Suprapubic skin (tissue), 4 donors: ENCODE measurements around the gene CCL21. TPM values are rescaled to one million over a fixed set of nuclear protein-coding genes. Genes with fewer than 3 reads are reported as not detected.

Experiments used
- DNase-seq, 2 donors: peaks; one replicate each; pipeline ENCODE4 v3.0.0-alpha.2; 2019; ENCODE audit warnings: low spot score in 2 of 2
- H3K27ac ChIP-seq: fragments of 200-600 bp; sonication (generic); one replicate; pipeline ENCODE4 v1.5.1; 2019
- H3K27me3 ChIP-seq: fragments of 200-600 bp; sonication (generic); one replicate; pipeline ENCODE4 v1.5.1; 2019
- H3K36me3 ChIP-seq: fragments of 200-600 bp; sonication (generic); one replicate; pipeline ENCODE4 v1.5.1; 2019
- H3K4me1 ChIP-seq: fragments of 200-600 bp; sonication (generic); one replicate; pipeline ENCODE4 v1.5.1; 2019
- H3K4me3 ChIP-seq: fragments of 200-600 bp; sonication (generic); one replicate; pipeline ENCODE4 v1.5.1; 2019; ENCODE audit warnings: mild to moderate bottlenecking
- H3K9me3 ChIP-seq: fragments of 200-600 bp; sonication (generic); one replicate; pipeline ENCODE4 v1.5.1; 2019
- EP300 ChIP-seq: sonication (generic); formaldehyde crosslinking; IDR thresholded peaks from one replicate; pipeline ENCODE4 v1.6.1; 2017; ENCODE audit warnings: antibody characterized with exemption
- POLR2A ChIP-seq, 2 donors: fragments of 450-650 bp; IDR thresholded peaks; one replicate each; pipeline ENCODE4 v1.6.1; 2017; ENCODE audit warnings: antibody characterized with exemption in 2 of 2, mild to moderate bottlenecking in 2 of 2, moderate library complexity in 2 of 2
- POLR2AphosphoS5 ChIP-seq, 3 donors: sonication (generic); formaldehyde crosslinking; IDR thresholded peaks; one replicate each; pipeline ENCODE4 v1.6.1; 2017; ENCODE audit warnings: antibody characterized with exemption in 3 of 3
- WGBS: methylation state at CpG from one replicate; pipeline ENCODE4 v1.1.5; 2018; 5-methylcytosine and 5-hydroxymethylcytosine counted together
- total RNA-seq, 4 donors: library from RNA; depleted of rRNA; stranded (reverse); fragments of >200 nt; gene quantifications; one replicate each; pipeline ENCODE4 v1.1.0, GENCODE V29; 2016
- TF ChIP-seq, protein P1 (sequence below), 2 donors: fragments of 200-600 bp in 1 of 2; fragments of 450-650 bp in 1 of 2; sonication (generic) in 1 of 2; IDR thresholded peaks; one replicate each; pipeline ENCODE4 v1.5.1; 2016 to 2019; ENCODE audit warnings: antibody characterized with exemption in 2 of 2, mild to moderate bottlenecking in 1 of 2, moderate library complexity in 1 of 2

CCL21 gene
- total RNA-seq, 4 donors from 2014 or later: 5.2 to 6.1 (median 5.6) TPM; not detected in 1

DNA sequence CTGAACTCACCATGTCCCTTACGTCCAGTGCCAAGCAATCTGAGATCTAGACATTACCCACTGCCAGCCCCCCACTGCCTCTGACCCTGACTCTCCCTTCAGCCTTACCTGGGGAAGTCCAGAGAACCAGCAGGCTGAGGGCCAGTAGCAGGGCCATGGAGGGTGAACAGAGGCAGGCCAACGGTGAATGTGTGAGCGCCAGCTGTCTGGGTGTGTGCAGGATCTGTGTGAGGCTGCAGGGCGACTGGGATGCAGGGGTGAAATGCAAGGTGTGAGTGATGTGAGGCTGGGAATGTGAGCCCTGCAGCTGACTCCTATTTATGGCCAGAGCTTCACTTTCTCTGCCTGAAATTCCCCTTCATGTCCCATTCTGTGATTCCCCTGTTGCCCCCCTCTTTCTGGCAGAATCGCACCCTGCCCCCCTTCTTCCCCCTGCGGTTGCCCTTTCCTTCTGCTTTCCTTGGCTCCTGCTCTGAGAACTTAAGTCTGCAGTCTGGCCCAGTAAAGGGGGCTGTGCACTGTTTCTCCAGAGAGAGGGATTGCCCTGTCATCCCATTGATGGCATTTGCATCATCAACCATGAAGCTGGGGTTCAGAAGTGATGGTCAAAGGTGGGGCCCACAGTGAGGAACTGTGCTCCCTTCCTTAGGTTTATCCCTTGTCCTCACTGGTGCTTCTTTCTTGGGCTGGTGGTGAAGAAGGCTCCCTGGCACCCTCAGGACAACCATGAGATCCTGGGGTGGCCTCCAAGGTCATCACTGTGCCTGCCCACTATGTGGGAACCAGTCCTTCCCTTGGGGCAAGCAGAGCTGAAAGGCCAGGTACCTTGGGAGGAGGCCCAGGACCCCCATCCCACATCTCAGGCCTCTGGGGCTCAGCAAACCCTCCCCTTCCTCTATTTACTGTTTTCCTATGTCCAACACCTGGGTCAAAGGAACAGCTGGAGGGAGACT lies 18.7 kb downstream of the CCL21 start, which contains the start of gene CCL19:
CCL19 (minus strand) TSS at position 294 of the 953 bp plus-strand sequence; CDS start at position 157, 137 bp downstream.
- H3K27ac ChIP-seq: no peak within 1 kb of the TSS
- H3K36me3 ChIP-seq: no peaks in the 10 kb centered on the region
- peaks cover 10% of the 10 kb centered on the region for H3K4me1 ChIP-seq
- TF ChIP-seq EP300: no peak
- no peak for TF ChIP-seq POLR2AphosphoS5 (IDR thresholded peaks at IDR 0.05)
- TF ChIP-seq, protein P1, sequence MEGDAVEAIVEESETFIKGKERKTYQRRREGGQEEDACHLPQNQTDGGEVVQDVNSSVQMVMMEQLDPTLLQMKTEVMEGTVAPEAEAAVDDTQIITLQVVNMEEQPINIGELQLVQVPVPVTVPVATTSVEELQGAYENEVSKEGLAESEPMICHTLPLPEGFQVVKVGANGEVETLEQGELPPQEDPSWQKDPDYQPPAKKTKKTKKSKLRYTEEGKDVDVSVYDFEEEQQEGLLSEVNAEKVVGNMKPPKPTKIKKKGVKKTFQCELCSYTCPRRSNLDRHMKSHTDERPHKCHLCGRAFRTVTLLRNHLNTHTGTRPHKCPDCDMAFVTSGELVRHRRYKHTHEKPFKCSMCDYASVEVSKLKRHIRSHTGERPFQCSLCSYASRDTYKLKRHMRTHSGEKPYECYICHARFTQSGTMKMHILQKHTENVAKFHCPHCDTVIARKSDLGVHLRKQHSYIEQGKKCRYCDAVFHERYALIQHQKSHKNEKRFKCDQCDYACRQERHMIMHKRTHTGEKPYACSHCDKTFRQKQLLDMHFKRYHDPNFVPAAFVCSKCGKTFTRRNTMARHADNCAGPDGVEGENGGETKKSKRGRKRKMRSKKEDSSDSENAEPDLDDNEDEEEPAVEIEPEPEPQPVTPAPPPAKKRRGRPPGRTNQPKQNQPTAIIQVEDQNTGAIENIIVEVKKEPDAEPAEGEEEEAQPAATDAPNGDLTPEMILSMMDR (IDR thresholded peaks at IDR 0.05): no peak
- TF ChIP-seq POLR2A (IDR thresholded peaks at IDR 0.05): no peak
- H3K9me3 ChIP-seq: no peaks in the 10 kb centered on the region
- no peak within 1 kb of the TSS for H3K4me3 ChIP-seq
- H3K27me3 ChIP-seq: no peaks in the 10 kb centered on the region
- DNase-seq: no peak
- WGBS: 42% methylated on average over 6 of the region's 6 CpGs

DNA sequence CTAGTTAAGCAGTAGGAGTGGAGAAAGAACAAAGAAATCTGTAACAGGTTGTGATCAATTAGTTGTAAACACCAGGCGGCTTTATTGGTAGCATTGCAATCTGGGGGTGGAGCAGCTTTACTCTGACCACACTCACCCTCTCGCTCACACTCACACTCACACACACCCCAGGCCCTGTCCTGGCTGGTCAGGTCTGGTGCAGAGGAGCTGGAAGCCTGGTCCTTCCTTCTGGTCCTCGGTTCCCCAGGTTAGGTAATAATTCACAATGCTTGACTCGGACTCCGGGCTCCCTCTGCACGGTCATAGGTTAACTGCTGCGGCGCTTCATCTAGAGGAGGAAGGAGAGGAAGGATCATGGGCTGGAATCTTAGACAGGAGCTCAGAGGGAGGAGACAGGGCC lies 20.4 kb downstream of the CCL21 start:
- DNase-seq: no peak
- H3K4me3 ChIP-seq: no peak overlapping the region
- 86% methylated on average over 8 of the region's 8 CpGs for WGBS
- H3K36me3 ChIP-seq: no peaks in the 10 kb centered on the region
- TF ChIP-seq POLR2AphosphoS5 (IDR thresholded peaks at IDR 0.05) (no peak), POLR2A (IDR thresholded peaks at IDR 0.05) (no peak), EP300 (no peak)
- TF ChIP-seq, protein P1 (IDR thresholded peaks at IDR 0.05): no peak
- no peaks in the 10 kb centered on the region for H3K27me3 ChIP-seq
- no peaks in the 10 kb centered on the region for H3K9me3 ChIP-seq
- H3K4me1 ChIP-seq: peaks cover 14% of the 10 kb centered on the region
- H3K27ac ChIP-seq: no peak overlapping the region

DNA sequence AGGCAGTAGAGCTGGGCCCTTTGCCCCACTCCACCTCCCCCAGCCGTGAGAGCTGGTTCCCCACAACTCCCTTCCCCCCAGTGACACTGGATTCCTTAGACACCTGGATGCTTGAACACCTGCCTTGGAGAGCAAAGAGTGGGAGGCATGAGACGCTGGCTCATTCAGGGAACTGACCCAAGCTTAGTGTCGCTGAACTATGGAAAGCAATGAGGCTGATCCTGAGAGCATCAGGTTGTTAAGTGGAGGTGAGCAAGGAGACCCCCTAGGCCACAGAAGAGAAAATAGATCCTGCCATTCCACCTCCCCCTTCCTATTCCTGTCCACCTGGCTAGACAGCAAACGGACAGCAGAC lies 20.8 kb downstream of the CCL21 start:
- peaks cover 14% of the 10 kb centered on the region for H3K4me1 ChIP-seq
- no peaks in the 10 kb centered on the region for H3K9me3 ChIP-seq
- H3K27me3 ChIP-seq: no peaks in the 10 kb centered on the region
- H3K27ac ChIP-seq: no peak overlapping the region
- 86% methylated on average over 4 of the region's 4 CpGs for WGBS
- no peak overlapping the region for H3K4me3 ChIP-seq
- TF ChIP-seq, protein P1 (IDR thresholded peaks at IDR 0.05): no peak
- TF ChIP-seq POLR2AphosphoS5 (IDR thresholded peaks at IDR 0.05): no peak
- H3K36me3 ChIP-seq: no peaks in the 10 kb centered on the region
- DNase-seq: no peak

- H3K4me1 ChIP-seq: peaks cover 14% of the 10 kb centered on the region
- no peaks in the 10 kb centered on the region for H3K27me3 ChIP-seq
- no peaks in the 10 kb centered on the region for H3K9me3 ChIP-seq
- WGBS: 76% methylated on average over 5 of the region's 5 CpGs
- H3K27ac ChIP-seq: no peak overlapping the region
- TF ChIP-seq POLR2AphosphoS5 (IDR thresholded peaks at IDR 0.05) (no peak), EP300 (no peak), POLR2A (IDR thresholded peaks at IDR 0.05) (no peak)
- TF ChIP-seq, protein P1 (IDR thresholded peaks at IDR 0.05): no peak
- DNase-seq: no peak
- H3K36me3 ChIP-seq: no peaks in the 10 kb centered on the region
- no peak overlapping the region for H3K4me3 ChIP-seq
Measured at GRCh38 chr9:34688329-34689115, 21.4 kb downstream of the CCL21 start.
